Peyer's patch (tissue), 4 donors: ENCODE measurements around the gene RADX. TPM values are rescaled to one million over a fixed set of nuclear protein-coding genes. Genes with fewer than 3 reads are reported as not detected.

Experiments used
- DNase-seq, 3 donors: peaks; one replicate each; pipeline ENCODE4 v3.0.0-alpha.2; 2017 to 2019
- H3K27ac ChIP-seq, 4 donors: fragments of 200-600 bp; sonication (generic); one replicate each; pipeline ENCODE4 v1.5.1; 2016 to 2019
- H3K27me3 ChIP-seq, 2 donors: fragments of 200-600 bp; sonication (generic); one replicate each; pipeline ENCODE4 v1.5.1; 2019
- H3K36me3 ChIP-seq, 3 donors: fragments of 200-600 bp; sonication (generic); one replicate each; pipeline ENCODE4 v1.5.1; 2016 to 2019
- H3K4me1 ChIP-seq, 4 donors: fragments of 200-600 bp; sonication (generic); one replicate each; pipeline ENCODE4 v1.5.1; 2016 to 2019
- H3K4me3 ChIP-seq, 4 donors: fragments of 200-600 bp; sonication (generic); 1 replicate in 3 of 4; 2 replicates in 1 of 4; pipeline ENCODE4 v1.5.1; 2016 to 2019; ENCODE audit warnings: mild to moderate bottlenecking in 1 of 4
- H3K9me3 ChIP-seq, 4 donors: fragments of 200-600 bp; sonication (generic); one replicate each; pipeline ENCODE4 v1.5.1; 2016 to 2019; ENCODE audit warnings: mild to moderate bottlenecking in 1 of 4
- CTCF ChIP-seq, 6 experiments: fragments of 450-650 bp in 4 of 6; fragments of 200-600 bp in 2 of 6; sonication (generic) in 1 of 6; IDR thresholded peaks; one replicate each; pipeline ENCODE4 v1.5.1; 2017 to 2019; ENCODE audit warnings: antibody characterized with exemption in 6 of 6, mild to moderate bottlenecking in 3 of 6, moderate library complexity in 1 of 6
- POLR2A ChIP-seq, 2 donors: fragments of 450-650 bp; IDR thresholded peaks; one replicate each; pipeline ENCODE4 v1.5.1; 2017; ENCODE audit warnings: antibody characterized with exemption in 2 of 2, mild to moderate bottlenecking in 2 of 2, moderate library complexity in 2 of 2
- small RNA-seq, 2 donors: library from RNA; depleted of rRNA; stranded (forward); fragments of <200 nt; gene quantifications; one replicate each; pipeline ENCODE3, GENCODE V24; 2016
- total RNA-seq, 4 donors: library from RNA; depleted of rRNA; stranded (reverse); fragments of >200 nt; gene quantifications; one replicate each; pipeline ENCODE4 v1.1.0, GENCODE V29; 2016

The RADX gene
- total RNA-seq, 4 donors from 2014 or later = 1.2 to 10.7 (median 4.3) TPM

GRCh38 chrX:106718709-106719108 is 106.9 kb downstream of the RADX start:
- Histone ChIP-seq H3K4me1 (no peaks in the 10 kb centered on the region), H3K4me3 (no peak overlapping the region), H3K27ac (peak overlapping the region in 1 of 4 donors; percentile 12), H3K27me3 (no peaks in the 10 kb centered on the region), H3K9me3 (no peaks in the 10 kb centered on the region), H3K36me3 (no peaks in the 10 kb centered on the region)
- no peak for DNase-seq
- no peak for TF ChIP-seq CTCF (IDR thresholded peaks at IDR 0.05)
- no peak for TF ChIP-seq POLR2A (IDR thresholded peaks at IDR 0.05)

- H3K4me3 ChIP-seq = peak overlapping the region in 2 of 4 donors; percentile 53 to 70
Measured at GRCh38 chrX:106725931-106726330, 114.2 kb downstream of the RADX start.

GRCh38 chrX:106726485-106727437 is 115.0 kb downstream of the RADX start, which contains the start of gene RNF128:
RNF128 (plus strand) TSS chrX:106726701; CDS start chrX:106726914, 213 bp downstream.
- Histone ChIP-seq H3K27ac (peak within 1 kb of the TSS in 3 of 4 donors; percentile 49 to 73 (median 57)), H3K4me3 (peak within 1 kb of the TSS in 3 of 4 donors; percentile 38 to 70 (median 53)), H3K36me3 (no peaks in the 10 kb centered on the region), H3K4me1 (no peaks in the 10 kb centered on the region), H3K9me3 (no peaks in the 10 kb centered on the region), H3K27me3 (no peaks in the 10 kb centered on the region)
- TF ChIP-seq CTCF (IDR thresholded peaks at IDR 0.05) (no peak), POLR2A (IDR thresholded peaks at IDR 0.05) (peak; percentile 67 to 81)
- DNase-seq = peak in 2 of 3 donors; percentile 76 to 84

More at GRCh38 chrX:106725931-106726330, 114.2 kb downstream of the RADX start:
- no peaks in the 10 kb centered on the region for H3K36me3 ChIP-seq
- H3K4me1 ChIP-seq = no peaks in the 10 kb centered on the region
- peak in 2 of 6 experiments; percentile 8 to 30 for TF ChIP-seq CTCF (IDR thresholded peaks at IDR 0.05)
- no peak for TF ChIP-seq POLR2A (IDR thresholded peaks at IDR 0.05)
- no peaks in the 10 kb centered on the region for H3K9me3 ChIP-seq
- H3K27ac ChIP-seq = peak overlapping the region in 2 of 4 donors; percentile 57 to 73
- H3K27me3 ChIP-seq = no peaks in the 10 kb centered on the region
- DNase-seq = no peak

- Histone ChIP-seq H3K27me3 (no peaks in the 10 kb centered on the region), H3K4me3 (peak overlapping the region in 2 of 4 donors; percentile 53 to 70), H3K9me3 (no peaks in the 10 kb centered on the region), H3K36me3 (no peaks in the 10 kb centered on the region), H3K4me1 (no peaks in the 10 kb centered on the region), H3K27ac (no peak overlapping the region)
- no peak for DNase-seq
- TF ChIP-seq CTCF (IDR thresholded peaks at IDR 0.05) (no peak), POLR2A (IDR thresholded peaks at IDR 0.05) (no peak)
Measured at GRCh38 chrX:106728337-106728736, 116.6 kb downstream of the RADX start.

Small RNA genes lying within 50 kb of the gene (small RNA-seq; reads per million reads assigned to genes)
- 0 reads per million in 2 donors for gene AL590808.1
- gene MIR548AN = 0 reads per million in 2 donors

Other genes starting within 250 kb of the RADX start
- 10 to 100 TPM in 3 of 4 donors, 1 to 10 TPM in 1; 1.7 to 81.1 (median 53.3) TPM for gene RNF128, start 114.7 kb downstream of the RADX start, total RNA-seq
- 10 to 100 TPM; 12.4 to 15.6 (median 14.2) TPM for gene TBC1D8B, start 190.7 kb downstream of the RADX start, total RNA-seq